Ovary (tissue), 3 donors: ENCODE data around the gene EFCAB6.

Experiments
- CTCF ChIP-seq, 3 donors: fragments of 450-650 bp in 2 of 3; fragments of 200-600 bp in 1 of 3; IDR thresholded peaks; one replicate each; pipeline versions ENCODE4 v1.5.1 to v1.8.0; 2016 to 2022; ENCODE audit warnings: antibody characterized with exemption in 3 of 3, mild to moderate bottlenecking in 1 of 3
- EP300 ChIP-seq: sonication (generic); formaldehyde crosslinking; IDR thresholded peaks from one replicate; pipeline ENCODE4 v1.6.1; 2017; ENCODE audit warnings: antibody characterized with exemption
- POLR2A ChIP-seq: fragments of 450-650 bp; IDR thresholded peaks from one replicate; pipeline ENCODE4 v1.6.1; 2017; ENCODE audit warnings: antibody characterized with exemption, mild to moderate bottlenecking, moderate library complexity
- donor health status: DM: no; HTN: no; CAD: no.

- TF ChIP-seq EP300 (no peak), CTCF (IDR thresholded peaks at IDR 0.05) (no peak), POLR2A (no peak)
Observed at GRCh38 chr22:43798492-43798891, 13.6 kb downstream of the EFCAB6 start.
